Panc1 (cell line): ENCODE results near the gene TAF9B.
"Not testable (repeated sequence)": the region's sequence is repeated elsewhere in the genome, so short reads cannot be mapped to it uniquely, and the experiment has no call there.

ENCODE experiments used
- CTCF ChIP-seq: fragments of 450-650 bp; IDR thresholded peaks from 2 replicates; pipeline ENCODE4 v1.5.1; 2017; ENCODE audit warnings: mild to moderate bottlenecking
- POLR2AphosphoS5 ChIP-seq: IDR thresholded peaks from 2 replicates; pipeline ENCODE4 v1.6.1; 2012; ENCODE audit warnings: mild to moderate bottlenecking, low read depth, low read length, moderate library complexity
- REST ChIP-seq, 2 experiments: IDR thresholded peaks; 2 replicates each; pipeline ENCODE4 v1.6.1; 2011 to 2012; ENCODE audit warnings: low read depth in 2 of 2, control low read depth in 1 of 2, low read length in 1 of 2, mild to moderate bottlenecking in 1 of 2, moderate library complexity in 1 of 2; ENCODE audit not compliant: insufficient read depth in 1 of 2
- SIN3A ChIP-seq: IDR thresholded peaks from 2 replicates; pipeline ENCODE4 v1.6.1; 2012; ENCODE audit warnings: low read depth, mild to moderate bottlenecking, low read length, moderate library complexity, borderline replicate concordance; ENCODE audit not compliant: insufficient read depth
- TCF7L2 ChIP-seq: IDR thresholded peaks from 2 replicates; pipeline ENCODE4 v1.6.1; 2011; ENCODE audit warnings: mild to moderate bottlenecking, low read depth, low read length, inconsistent platforms

- TF ChIP-seq CTCF; SIN3A; POLR2AphosphoS5; REST (IDR thresholded peaks at IDR 0.05; ENCODE audit: insufficient read depth in 1 of 2, low read depth in 2 of 2, low read length in 1 of 2); TCF7L2: not testable (repeated sequence)
Observed at GRCh38 chrX:78157373-78157772, 17.9 kb upstream of the TAF9B start.
